Measurements from ENCODE around the gene CES4A.

CES4A gene

GRCh38 chr16:66955363-66956153 is 32.8 kb upstream of the CES4A start:
- in situ Hi-C loops (cut with MboI; ENCODE audit: low sequenced_read_pairs): loop anchor here (25.0 kb wide), 1 partner anchor 482 kb away; the partner anchor contains the start of gene HSD11B2

- in situ Hi-C loops (cut with MboI; ENCODE audit: low sequenced_read_pairs): loop anchor here (25.0 kb wide), 1 partner anchor 481 kb away; the partner anchor contains the start of gene HSD11B2
Observed at GRCh38 chr16:66956154-66956457, 32.3 kb upstream of the CES4A start.

- in situ Hi-C loops (cut with MboI; ENCODE audit: low sequenced_read_pairs): loop anchor here (25.0 kb wide), 1 partner anchor 478 kb away; the partner anchor contains the start of gene HSD11B2
Observed at GRCh38 chr16:66958857-66959703, 29.3 kb upstream of the CES4A start.

GRCh38 chr16:66959704-66960161 is 28.7 kb upstream of the CES4A start:
- in situ Hi-C loops (cut with MboI; ENCODE audit: low sequenced_read_pairs): loop anchor here (25.0 kb wide), 1 partner anchor 478 kb away; the partner anchor contains the start of gene HSD11B2

GRCh38 chr16:66960270-66960669 is 28.1 kb upstream of the CES4A start:
- in situ Hi-C loops (cut with MboI; ENCODE audit: low sequenced_read_pairs): loop anchor here (25.0 kb wide), 1 partner anchor 477 kb away; the partner anchor contains the start of gene HSD11B2

- in situ Hi-C loops (cut with MboI; ENCODE audit: low sequenced_read_pairs): loop anchor here (25.0 kb wide), 1 partner anchor 476 kb away; the partner anchor contains the start of gene HSD11B2
Observed at GRCh38 chr16:66961065-66961744, 27.2 kb upstream of the CES4A start, which contains the start of gene CES3. TSS of gene CES3 (plus strand) at chr16:66961266. CDS start at chr16:66961308, 42 bp downstream.

GRCh38 chr16:66961914-66962313 is 26.5 kb upstream of the CES4A start:
- in situ Hi-C loops (cut with MboI; ENCODE audit: low sequenced_read_pairs): loop anchor here (25.0 kb wide), 1 partner anchor 475 kb away; the partner anchor contains the start of gene HSD11B2

GRCh38 chr16:66964049-66964448 is 24.3 kb upstream of the CES4A start:
- in situ Hi-C loops (cut with MboI; ENCODE audit: low sequenced_read_pairs): loop anchor here (25.0 kb wide), 1 partner anchor 473 kb away; the partner anchor contains the start of gene HSD11B2

GRCh38 chr16:66968847-66969246 is 19.5 kb upstream of the CES4A start:
- in situ Hi-C loops (cut with MboI; ENCODE audit: low sequenced_read_pairs): loop anchor here (25.0 kb wide), 1 partner anchor 468 kb away; the partner anchor contains the start of gene HSD11B2

- in situ Hi-C loops (cut with MboI; ENCODE audit: low sequenced_read_pairs): loop anchor here (25.0 kb wide), 1 partner anchor 466 kb away; the partner anchor contains the start of gene HSD11B2
Observed at GRCh38 chr16:66970775-66971720, 17.3 kb upstream of the CES4A start.

- in situ Hi-C loops (cut with MboI; ENCODE audit: low sequenced_read_pairs): loop anchor here (25.0 kb wide), 1 partner anchor 464 kb away; the partner anchor contains the start of gene HSD11B2
Observed at GRCh38 chr16:66972983-66973382, 15.4 kb upstream of the CES4A start.

GRCh38 chr16:66973716-66974115 is 14.7 kb upstream of the CES4A start:
- in situ Hi-C loops (cut with MboI; ENCODE audit: low sequenced_read_pairs): loop anchor here (25.0 kb wide), 1 partner anchor 464 kb away; the partner anchor contains the start of gene HSD11B2

GRCh38 chr16:66974156-66974931 is 14.0 kb upstream of the CES4A start:
- in situ Hi-C loops (cut with MboI; ENCODE audit: low sequenced_read_pairs): loop anchor here (25.0 kb wide), 1 partner anchor 463 kb away; the partner anchor contains the start of gene HSD11B2

GRCh38 chr16:66974932-66975246 is 13.5 kb upstream of the CES4A start:
- in situ Hi-C loops (cut with MboI; ENCODE audit: low sequenced_read_pairs): loop anchor here (25.0 kb wide), 1 partner anchor 462 kb away; the partner anchor contains the start of gene HSD11B2

GRCh38 chr16:66975302-66975893 is 13.0 kb upstream of the CES4A start:
- in situ Hi-C loops (cut with MboI; ENCODE audit: low sequenced_read_pairs): no loop called here

GRCh38 chr16:66976746-66977145 is 11.6 kb upstream of the CES4A start:
- in situ Hi-C loops (cut with MboI; ENCODE audit: low sequenced_read_pairs): no loop called here

GRCh38 chr16:66977341-66978113 is 10.9 kb upstream of the CES4A start:
- in situ Hi-C loops (cut with MboI; ENCODE audit: low sequenced_read_pairs): no loop called here

All from HL-60/S4 treated with phorbol 12-myristate 13-acetate at 8.2 ng/mL for 4 days and 3 days (cell line).